ENCODE measurements around the gene PIGT. TPM values are rescaled to one million over a fixed set of nuclear protein-coding genes. Genes with fewer than 3 reads are reported as not detected.

Gene PIGT
- total and polyA plus RNA-seq, 10 of the 15 experiments (the other 5 are each of a cell fraction or from before 2014, with no cell fraction given): 18.6 to 66.0 (median 35.3) TPM

- 0 out of 2 replicates have a peak, but pooled peaks have one; percentile 21 for TF ChIP-seq RCOR1 (conservative IDR thresholded peaks at IDR 0.05; ENCODE audit: low read depth, low read length)
- peak; percentile 58 for TF ChIP-seq HCFC1 (IDR thresholded peaks at IDR 0.05; ENCODE audit: low read length)
- no peak for TF ChIP-seq BRCA1 (IDR thresholded peaks at IDR 0.05; ENCODE audit: low read depth, low read length)
- peak; percentile 92 for TF ChIP-seq CREB1 (IDR thresholded peaks at IDR 0.05; ENCODE audit: low read depth)
- TF ChIP-seq PAX5 (IDR thresholded peaks at IDR 0.05; ENCODE audit: borderline replicate concordance, low read depth, low read length): 0 out of 2 replicates have a peak, but pooled peaks have one; percentile 29
- peak; percentile 69 for TF ChIP-seq CHD2 (IDR thresholded peaks at IDR 0.05; ENCODE audit: borderline replicate concordance, low read depth, low read length)
- TF ChIP-seq E2F8 (IDR thresholded peaks at IDR 0.05; ENCODE audit: low read depth, partially characterized antibody): peak; percentile 69
- TF ChIP-seq, protein P1, sequence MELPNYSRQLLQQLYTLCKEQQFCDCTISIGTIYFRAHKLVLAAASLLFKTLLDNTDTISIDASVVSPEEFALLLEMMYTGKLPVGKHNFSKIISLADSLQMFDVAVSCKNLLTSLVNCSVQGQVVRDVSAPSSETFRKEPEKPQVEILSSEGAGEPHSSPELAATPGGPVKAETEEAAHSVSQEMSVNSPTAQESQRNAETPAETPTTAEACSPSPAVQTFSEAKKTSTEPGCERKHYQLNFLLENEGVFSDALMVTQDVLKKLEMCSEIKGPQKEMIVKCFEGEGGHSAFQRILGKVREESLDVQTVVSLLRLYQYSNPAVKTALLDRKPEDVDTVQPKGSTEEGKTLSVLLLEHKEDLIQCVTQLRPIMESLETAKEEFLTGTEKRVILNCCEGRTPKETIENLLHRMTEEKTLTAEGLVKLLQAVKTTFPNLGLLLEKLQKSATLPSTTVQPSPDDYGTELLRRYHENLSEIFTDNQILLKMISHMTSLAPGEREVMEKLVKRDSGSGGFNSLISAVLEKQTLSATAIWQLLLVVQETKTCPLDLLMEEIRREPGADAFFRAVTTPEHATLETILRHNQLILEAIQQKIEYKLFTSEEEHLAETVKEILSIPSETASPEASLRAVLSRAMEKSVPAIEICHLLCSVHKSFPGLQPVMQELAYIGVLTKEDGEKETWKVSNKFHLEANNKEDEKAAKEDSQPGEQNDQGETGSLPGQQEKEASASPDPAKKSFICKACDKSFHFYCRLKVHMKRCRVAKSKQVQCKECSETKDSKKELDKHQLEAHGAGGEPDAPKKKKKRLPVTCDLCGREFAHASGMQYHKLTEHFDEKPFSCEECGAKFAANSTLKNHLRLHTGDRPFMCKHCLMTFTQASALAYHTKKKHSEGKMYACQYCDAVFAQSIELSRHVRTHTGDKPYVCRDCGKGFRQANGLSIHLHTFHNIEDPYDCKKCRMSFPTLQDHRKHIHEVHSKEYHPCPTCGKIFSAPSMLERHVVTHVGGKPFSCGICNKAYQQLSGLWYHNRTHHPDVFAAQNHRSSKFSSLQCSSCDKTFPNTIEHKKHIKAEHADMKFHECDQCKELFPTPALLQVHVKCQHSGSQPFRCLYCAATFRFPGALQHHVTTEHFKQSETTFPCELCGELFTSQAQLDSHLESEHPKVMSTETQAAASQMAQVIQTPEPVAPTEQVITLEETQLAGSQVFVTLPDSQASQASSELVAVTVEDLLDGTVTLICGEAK (IDR thresholded peaks at IDR 0.05; ENCODE audit: borderline replicate concordance): peak; percentile 92
- TF ChIP-seq ATF2 (IDR thresholded peaks at IDR 0.05; ENCODE audit: low read length): no peak
- TF ChIP-seq YY1 (IDR thresholded peaks at IDR 0.05; ENCODE audit: low read depth, low read length): peak; percentile 98
- TF ChIP-seq TAF1 (IDR thresholded peaks at IDR 0.05; ENCODE audit: borderline replicate concordance, low read depth, low read length): peak; percentile 61; the same call in 1 of the 2 replicates
- TF ChIP-seq FOXM1 (IDR thresholded peaks at IDR 0.05; ENCODE audit: low read depth, low read length): no peak
- no peak for TF ChIP-seq CHD4 (IDR thresholded peaks at IDR 0.05)
- TF ChIP-seq, protein P2, sequence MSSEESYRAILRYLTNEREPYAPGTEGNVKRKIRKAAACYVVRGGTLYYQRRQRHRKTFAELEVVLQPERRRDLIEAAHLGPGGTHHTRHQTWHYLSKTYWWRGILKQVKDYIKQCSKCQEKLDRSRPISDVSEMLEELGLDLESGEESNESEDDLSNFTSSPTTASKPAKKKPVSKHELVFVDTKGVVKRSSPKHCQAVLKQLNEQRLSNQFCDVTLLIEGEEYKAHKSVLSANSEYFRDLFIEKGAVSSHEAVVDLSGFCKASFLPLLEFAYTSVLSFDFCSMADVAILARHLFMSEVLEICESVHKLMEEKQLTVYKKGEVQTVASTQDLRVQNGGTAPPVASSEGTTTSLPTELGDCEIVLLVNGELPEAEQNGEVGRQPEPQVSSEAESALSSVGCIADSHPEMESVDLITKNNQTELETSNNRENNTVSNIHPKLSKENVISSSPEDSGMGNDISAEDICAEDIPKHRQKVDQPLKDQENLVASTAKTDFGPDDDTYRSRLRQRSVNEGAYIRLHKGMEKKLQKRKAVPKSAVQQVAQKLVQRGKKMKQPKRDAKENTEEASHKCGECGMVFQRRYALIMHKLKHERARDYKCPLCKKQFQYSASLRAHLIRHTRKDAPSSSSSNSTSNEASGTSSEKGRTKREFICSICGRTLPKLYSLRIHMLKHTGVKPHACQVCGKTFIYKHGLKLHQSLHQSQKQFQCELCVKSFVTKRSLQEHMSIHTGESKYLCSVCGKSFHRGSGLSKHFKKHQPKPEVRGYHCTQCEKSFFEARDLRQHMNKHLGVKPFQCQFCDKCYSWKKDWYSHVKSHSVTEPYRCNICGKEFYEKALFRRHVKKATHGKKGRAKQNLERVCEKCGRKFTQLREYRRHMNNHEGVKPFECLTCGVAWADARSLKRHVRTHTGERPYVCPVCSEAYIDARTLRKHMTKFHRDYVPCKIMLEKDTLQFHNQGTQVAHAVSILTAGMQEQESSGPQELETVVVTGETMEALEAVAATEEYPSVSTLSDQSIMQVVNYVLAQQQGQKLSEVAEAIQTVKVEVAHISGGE (CRISPR knock-in tag; IDR thresholded peaks at IDR 0.05): no peak
- no peak for TF ChIP-seq ZNF24 (IDR thresholded peaks at IDR 0.05)
- TF ChIP-seq ESRRA (IDR thresholded peaks at IDR 0.05; ENCODE audit: low read length): no peak
- TF ChIP-seq SREBF2 (IDR thresholded peaks at IDR 0.05; ENCODE audit: low read length): no peak
- TF ChIP-seq SPI1 (IDR thresholded peaks at IDR 0.05; ENCODE audit: borderline replicate concordance, insufficient read depth, low read depth, low read length): peak; percentile 34; the same call in 1 of the 2 replicates
Observed at GRCh38 chr20:45415822-45416637, at the start of gene PIGT (continued).
